ENCODE measurements around the gene NYAP2. TPM values are rescaled to one million over a fixed set of nuclear protein-coding genes. Genes with fewer than 3 reads are reported as not detected.

Gene NYAP2
- total RNA-seq, 1 donor from 2014 or later: not detected

DNA sequence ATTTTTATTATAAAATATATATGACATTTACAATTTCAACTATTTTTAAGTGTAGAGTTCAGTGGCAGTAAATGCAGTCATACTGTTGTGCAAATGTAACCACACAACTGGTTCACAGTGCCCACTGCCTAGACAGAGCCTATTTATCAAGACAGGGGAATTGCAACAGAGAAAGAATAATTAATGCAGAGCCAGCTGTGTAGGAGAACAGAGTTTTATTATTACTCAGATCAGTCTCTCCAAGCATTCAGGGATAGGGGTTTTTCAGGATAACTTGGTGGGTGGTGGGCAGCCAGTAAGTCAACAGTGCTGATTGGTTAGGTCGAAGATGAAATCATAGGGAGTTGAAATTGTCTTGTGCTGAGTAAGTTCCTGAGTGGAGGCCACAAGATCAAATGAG, 200.3 kb downstream of the NYAP2 start:
- intact Hi-C loops (cut with micrococcal nuclease): no loop called here
- DNase-seq: no peak
- no peak for ATAC-seq

DNA sequence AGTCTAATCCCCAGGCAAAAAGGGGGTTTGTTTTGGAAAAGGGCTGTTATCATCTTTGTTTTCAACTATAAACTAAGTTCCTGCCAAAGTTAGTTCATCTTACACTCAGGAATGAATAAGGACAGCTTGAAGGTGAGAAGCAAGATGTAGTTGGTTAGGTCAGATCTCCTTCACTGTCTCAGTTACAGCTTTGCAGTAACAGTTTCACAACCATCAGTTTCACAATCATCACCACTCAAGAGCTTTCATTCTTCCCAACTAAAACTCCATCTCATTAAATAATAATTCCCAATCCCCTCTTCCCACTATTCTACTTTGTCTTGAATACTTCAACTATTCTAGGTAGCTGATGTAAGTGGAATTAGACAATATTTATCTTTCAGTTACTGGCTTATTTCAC, 200.9 kb downstream of the NYAP2 start:
- DNase-seq (no peak), ATAC-seq (no peak)
- intact Hi-C loops (cut with micrococcal nuclease): no loop called here

DNA sequence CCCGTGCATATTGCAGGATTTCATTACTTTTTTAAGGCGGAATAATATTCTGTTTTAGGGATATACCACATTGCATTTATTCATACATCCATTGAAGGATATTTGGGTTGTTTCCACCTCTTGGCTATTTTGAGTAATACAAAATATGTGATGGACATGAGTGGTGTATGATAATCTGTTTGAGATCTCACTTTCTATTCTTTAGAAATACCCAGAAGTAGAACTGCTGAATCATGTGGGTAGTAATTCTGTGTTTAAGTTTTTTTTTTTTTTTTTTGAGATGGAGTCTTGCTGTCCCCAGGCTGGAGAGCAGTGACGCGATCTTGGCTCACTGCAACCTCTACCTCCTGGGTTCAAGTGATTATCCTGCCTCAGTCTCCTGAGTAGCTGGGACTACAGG, 201.4 kb downstream of the NYAP2 start:
- DNase-seq (no peak), ATAC-seq (no peak)
- intact Hi-C loops (cut with micrococcal nuclease): no loop called here

DNA sequence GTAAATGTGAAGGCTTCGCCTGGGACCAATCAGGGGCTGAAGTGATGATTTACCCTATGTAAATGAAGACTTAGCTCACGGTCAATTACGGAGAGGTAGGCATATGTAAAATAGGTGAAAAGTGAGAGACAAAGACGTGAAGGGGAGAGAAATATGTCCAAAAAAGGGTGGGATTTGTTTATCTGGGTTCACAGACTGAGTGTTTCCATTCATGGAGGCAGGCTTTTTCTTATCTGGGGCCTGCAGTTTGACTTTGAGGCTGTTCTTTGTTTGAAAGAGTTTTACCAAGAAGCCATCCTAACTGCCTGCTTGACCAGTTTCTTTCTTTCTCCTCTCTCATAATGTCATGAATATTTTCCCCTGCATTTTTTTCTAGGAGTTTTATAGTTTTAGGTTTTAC, 202.7 kb downstream of the NYAP2 start:
- no peak for ATAC-seq
- no peak for DNase-seq
- intact Hi-C loops (cut with micrococcal nuclease): no loop called here

DNA sequence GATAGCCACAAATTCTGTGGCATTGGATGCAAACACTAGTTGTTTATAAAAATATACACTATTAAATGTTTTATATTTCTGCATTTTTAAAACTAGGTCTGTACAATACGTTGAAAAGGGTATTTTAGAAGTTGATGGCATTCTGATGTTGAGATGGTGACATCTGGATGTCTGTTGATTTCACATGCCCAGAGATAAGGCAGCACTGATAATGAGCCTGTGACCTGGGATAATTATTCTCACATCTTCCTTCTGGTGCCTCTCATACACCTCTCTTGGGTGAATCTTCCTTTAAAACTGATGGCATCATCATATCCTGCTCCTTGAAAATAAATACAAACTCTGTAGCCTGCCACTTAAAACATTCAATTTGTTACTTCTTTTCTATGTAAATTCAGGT, 208.6 kb downstream of the NYAP2 start:
- ATAC-seq: no peak
- intact Hi-C loops (cut with micrococcal nuclease): no loop called here
- no peak for DNase-seq

DNA sequence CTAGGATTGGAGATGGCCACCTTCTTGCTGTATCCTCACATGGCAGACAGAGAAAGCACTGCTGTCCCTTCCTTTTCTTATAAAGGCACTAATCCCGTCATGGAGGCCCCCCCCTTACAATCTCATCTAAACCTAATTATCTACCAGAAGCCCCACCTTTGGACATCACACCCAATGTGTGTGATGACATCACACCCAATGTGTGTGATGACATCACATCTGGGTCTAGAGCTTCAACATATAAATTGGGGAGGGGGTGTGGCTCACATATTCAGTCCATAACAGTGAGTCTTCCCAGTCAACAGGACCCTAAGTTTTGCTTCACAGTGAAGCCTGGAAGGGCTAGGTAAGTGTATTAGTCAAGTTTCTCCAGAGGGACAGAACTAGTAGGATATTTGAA, 213.1 kb downstream of the NYAP2 start:
- no peak for ATAC-seq
- DNase-seq: no peak
- intact Hi-C loops (cut with micrococcal nuclease): no loop called here

DNA sequence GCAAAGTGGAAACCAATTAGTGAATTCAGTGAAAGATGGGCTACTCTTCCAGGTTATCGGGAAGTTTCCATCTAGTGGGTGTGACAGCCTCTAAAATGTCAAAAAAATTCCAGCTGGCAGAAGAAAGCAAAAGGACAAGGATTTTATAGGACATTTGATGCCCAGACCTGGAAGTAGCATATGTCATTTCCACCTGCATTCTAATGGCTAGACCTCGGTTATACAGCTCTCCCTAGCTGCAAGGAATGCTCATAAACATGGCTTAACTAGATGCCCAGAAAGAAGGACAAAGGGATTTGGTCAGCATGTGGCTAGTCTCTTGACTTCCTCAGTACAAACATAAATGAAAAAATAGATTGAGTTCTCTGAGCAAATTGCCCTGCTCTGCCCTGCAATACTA, 215.4 kb downstream of the NYAP2 start:
- DNase-seq (no peak), ATAC-seq (no peak)
- intact Hi-C loops (cut with micrococcal nuclease): no loop called here

DNA sequence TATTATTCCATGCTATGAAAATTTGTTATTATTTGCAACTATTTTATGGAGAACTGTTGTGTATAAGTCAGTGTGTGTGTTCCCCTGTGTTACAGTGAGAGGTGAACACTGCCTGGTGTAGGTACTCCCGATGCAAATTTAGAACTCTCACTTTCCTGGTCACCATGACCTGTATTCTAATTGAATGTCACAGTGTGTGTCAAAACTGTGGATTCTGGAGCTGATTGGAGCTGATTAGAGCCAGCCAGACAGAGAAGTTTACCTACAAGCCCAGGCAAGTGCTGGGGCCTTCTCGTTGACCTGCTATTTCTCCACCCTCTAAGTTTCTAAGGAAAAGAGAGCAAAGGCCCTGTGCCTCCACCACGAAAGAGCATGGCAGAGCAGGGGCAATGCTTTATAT, 216.0 kb downstream of the NYAP2 start:
- no peak for ATAC-seq
- intact Hi-C loops (cut with micrococcal nuclease): no loop called here
- DNase-seq: no peak

DNA sequence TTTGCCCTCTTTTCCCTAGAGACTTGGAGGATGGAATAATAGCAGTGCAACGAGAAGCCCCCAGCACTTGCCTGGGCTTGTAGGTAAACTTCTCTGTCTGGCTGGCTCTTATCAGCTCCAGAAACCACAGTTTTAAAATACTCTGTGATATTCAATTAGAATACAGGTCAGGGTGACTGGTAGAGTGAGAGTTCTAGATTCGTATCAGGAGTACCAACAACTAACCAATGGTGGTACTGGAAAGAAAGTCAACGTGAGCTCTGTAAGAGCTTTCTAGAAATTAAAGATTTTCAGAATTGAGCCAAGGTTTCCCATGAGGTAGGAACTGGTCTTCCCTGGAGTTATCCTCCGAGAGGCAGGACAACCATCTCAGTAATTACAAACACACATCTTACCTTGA, 216.9 kb downstream of the NYAP2 start:
- ATAC-seq (no peak), DNase-seq (no peak)
- intact Hi-C loops (cut with micrococcal nuclease): no loop called here

DNA sequence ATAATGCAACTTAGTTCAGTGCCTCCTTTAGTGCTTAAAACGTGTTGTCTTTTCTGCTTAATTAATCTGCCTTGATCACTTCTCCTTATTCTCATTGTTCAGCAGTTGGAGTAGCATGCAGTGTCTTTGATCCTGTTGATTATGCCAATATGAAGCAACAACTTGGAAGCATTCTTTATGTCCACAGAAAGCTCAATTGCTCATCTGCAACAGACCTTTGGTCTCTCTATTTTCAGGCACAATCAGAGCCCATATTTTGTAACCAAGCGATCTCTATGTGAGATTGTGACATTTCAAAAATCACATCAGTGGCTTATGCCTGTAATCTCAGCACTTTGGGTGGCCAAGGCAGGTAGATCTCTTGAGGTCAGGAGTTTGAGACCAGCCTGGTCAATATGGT, 217.3 kb downstream of the NYAP2 start:
- DNase-seq (no peak), ATAC-seq (no peak)
- intact Hi-C loops (cut with micrococcal nuclease): no loop called here

DNA sequence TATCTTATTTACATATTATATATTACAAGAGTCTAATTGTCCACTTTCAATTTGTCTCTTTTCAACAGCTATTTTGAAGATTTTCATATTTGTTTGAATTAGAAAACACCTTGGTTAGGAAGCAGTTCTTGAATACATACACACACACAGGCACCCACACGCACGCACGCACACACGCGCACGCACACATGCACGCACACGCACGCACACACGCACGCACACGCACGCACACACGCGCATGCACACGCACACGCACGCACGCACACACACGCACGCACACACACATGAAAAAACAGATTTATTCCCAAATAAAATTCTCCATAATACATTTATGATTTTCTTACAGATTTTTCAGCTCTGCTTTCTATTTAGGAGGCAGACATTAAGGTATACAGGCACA, 220.7 kb downstream of the NYAP2 start:
- intact Hi-C loops (cut with micrococcal nuclease): no loop called here
- no peak for ATAC-seq
- no peak for DNase-seq

DNA sequence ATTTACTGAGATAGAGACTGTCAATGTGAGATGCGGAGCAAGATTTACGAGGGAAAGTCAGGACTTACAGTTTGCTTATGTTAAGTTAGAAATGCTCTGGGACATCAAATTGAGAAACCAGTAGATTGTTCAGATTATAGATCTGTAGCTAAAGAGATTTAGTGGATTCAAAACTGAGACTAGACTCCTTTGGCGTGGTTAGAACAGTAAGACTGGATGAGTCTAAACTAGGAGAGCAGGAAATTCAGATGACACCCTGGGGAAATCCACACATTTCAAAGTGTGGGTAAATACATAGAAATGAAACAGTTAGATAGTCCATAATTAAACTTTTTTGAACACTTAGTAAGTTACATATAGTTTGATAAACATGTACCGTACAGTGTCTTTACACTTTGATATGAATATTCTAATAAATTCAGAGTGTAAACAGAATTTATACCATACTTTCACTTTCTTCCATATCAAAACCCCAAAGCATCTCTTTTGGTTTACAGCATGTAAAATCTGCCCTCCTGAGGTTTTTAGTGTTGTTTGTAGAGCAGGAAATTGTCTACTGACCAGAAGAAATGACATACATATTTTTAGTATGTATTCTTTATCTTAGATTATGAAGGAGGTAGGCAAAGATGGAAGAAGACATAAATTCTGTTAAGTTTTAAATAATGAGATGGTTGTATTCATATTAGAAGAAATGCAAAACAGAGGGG, 231.5 kb downstream of the NYAP2 start:
- no peak for ATAC-seq
- intact Hi-C loops (cut with micrococcal nuclease): no loop called here
- DNase-seq: no peak

DNA sequence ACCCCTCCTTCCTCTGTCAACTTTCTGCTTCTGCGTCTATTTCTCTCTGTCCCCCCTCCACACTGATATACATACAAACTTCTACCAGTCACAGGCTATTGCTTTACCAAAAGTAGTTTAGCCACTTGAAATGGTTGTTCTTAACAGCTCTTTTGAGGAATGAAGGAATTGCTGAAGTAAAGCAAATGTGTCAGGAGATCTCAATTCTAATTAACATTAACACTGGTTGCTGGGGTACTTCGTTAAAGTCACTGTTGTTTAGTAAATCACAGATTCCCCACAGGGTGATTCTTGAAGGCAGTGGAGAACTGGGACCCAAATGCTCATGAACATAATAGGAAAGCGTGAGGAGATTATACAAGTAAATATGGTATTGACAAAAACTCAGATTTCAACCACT, 232.8 kb downstream of the NYAP2 start:
- intact Hi-C loops (cut with micrococcal nuclease): no loop called here
- DNase-seq (no peak), ATAC-seq (no peak)

DNA sequence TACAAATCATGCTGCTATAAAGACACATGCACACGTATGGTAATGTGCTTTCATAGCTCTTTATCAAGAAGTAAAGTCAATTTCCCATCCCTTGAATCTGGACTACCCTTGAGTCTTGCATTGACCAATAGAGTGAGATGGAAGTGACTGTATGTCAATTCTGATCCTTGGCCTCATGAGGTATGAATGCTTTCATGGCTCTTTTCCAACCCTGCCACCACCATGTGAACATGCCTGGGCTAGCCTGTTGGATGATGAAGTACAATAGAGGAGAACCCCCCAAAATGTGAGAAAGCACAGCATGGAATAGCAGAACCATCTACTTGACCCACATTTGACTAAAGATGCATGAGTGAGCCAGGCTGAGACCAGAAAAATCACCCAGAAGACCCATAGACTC, 237.0 kb downstream of the NYAP2 start:
- DNase-seq (no peak), ATAC-seq (no peak)
- intact Hi-C loops (cut with micrococcal nuclease): no loop called here

DNA sequence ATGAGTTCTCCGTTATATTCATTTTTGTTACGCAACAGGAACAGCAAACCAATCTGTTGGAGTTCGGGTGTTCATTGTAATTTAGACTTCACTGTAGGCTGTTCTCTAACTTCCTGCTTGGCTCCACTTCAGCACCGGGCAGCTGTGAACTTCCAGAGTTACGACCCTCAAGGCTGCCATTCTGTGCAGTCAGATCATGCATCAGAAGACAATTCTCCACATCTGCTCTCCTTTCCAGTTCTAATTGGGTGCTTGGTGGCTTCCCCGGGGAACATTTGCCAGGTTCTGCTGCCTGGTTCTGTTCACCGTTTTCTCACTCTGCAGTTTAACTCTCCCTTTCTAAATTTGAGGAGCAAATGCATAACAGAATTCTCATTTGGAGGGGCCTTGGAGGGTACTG, 237.7 kb downstream of the NYAP2 start:
- intact Hi-C loops (cut with micrococcal nuclease): no loop called here
- no peak for DNase-seq
- ATAC-seq: no peak

DNA sequence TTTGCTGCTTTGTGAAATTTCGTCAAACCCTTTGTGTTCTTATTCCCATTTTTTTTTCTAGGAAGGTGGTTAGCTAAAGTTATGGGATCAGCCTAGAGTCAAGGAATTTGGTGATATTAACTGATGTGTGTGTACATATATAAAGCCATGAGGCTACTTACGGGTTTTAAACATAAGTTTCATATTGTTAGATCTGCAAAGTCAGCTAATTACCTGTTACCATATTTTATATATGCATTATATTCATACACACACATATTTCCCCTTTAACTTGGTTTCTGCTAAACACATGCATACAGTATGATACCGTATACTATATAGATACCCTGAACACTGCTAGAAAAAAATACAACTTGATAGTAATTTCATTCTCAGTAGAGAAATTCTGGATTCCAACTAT, 241.0 kb downstream of the NYAP2 start:
- ATAC-seq: no peak
- no peak for DNase-seq
- intact Hi-C loops (cut with micrococcal nuclease): no loop called here

DNA sequence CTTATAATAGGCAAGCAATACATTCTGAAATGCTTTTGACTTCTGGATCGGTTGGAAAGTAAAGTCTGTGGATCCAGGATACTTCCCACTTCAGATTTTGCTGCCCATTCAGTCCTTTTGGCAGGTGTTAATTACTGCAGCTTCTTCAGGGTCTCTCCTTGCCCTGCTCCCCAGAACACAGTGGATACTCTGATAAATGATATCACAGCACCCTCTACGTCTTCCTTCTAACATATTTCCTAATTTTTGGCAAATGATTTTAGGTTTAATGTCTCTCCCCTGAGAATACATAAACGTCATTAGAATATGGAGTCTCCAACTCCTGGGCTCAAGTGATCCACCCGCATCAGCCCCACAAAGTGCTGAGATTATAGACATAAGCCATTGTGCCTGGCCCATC, 249.8 kb downstream of the NYAP2 start:
- DNase-seq: no peak
- intact Hi-C loops (cut with micrococcal nuclease): no loop called here
- ATAC-seq: no peak

DNA sequence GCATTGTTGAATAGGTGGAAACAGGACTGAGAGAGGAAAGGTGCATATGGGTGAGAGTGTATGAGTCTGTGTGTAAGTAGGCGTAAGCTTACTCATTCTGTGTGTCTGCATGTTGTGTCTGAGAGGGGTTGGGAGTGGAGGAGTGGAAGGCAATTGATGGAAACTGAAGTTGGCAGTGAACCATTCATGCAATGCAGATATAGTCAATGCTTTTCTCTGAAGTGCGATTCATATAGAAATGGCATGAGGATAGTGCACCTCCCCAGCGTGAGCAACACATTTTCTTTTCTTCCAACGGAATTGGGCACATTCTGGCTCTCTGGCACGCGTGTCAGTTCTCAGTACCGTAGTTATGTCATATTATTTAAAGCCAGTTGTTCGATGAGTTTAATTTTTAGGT, 250.5 kb downstream of the NYAP2 start:
- no peak for ATAC-seq
- no peak for DNase-seq
- intact Hi-C loops (cut with micrococcal nuclease): no loop called here

DNA sequence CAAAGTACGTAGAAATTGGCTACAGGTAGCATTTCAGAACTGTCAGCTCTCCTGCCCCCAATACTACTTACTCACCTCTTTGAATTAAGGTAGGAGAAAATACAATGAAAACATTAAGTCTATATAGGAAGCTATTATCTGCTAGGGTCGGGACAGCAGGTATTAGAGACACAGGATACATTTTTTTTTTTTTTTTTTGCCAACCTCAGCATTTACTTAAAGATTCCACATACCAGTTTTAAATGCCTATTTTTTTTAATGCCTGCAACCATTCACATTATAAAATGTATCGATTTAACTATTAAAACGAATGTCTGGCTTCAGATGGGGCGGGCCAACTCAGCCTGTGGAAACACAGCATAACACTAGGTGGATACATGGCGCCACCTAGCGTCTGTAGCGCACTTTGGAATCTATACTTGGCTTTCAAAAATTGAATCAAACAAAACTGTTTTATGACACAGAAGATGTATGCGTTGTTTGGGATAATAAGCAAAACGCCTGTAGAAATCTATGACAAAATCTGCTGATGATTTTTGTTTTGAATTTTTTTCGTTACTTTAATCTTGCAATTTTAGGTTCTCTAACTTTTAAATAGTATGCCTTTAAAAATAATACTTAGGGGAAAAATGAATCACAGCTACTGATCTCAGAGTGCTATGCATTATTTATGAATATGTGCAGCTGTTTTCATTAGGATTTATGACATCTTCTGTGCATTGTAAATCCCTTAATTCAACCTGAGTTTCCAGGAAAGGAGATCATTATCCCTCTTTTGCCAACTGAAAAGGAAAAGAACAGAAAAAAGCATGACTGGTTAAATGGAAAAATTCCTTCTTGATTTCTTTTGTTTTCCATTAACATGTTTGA, 261.0 kb downstream of the NYAP2 start:
- intact Hi-C loops (cut with micrococcal nuclease): no loop called here
- ATAC-seq (peak; percentile 57), DNase-seq (peak; percentile 82)

DNA sequence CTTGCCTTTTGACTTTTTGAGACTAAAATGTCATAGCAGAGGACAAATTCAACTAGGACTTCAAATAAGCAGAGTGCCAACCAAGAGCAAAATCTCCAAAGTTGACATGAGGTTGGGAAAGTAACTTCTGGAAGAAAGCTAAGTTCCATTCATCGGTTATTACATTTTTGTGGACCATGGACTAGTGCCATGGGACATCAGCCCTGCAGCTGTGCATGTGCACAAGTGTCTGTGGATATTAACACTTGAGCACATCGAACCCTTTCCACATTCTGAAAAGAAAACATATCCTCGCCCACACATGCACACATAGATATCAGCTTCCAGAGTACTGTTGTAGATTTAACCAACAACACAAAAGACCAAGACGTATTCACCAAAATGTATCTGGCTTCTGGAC, 262.6 kb downstream of the NYAP2 start:
- no peak for DNase-seq
- ATAC-seq: no peak
- intact Hi-C loops (cut with micrococcal nuclease): no loop called here

DNA sequence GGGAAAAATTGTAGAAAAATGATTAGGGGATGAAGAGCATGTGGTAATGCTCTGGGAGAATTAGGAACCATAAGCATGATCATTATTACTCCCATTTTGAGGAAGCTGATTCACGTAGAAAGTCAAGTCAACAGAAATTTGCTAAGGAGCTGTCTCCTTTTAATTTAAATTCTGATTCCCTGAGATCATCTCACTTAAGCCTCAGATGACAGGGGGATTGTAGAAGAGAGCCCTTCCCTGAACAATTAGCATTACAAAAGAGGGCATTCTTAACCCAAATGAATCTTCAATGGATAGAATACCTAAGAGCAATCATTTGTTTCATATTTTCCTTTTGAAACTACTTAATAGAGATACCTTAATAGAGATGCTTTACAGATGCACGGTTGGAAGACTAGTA, 267.9 kb downstream of the NYAP2 start:
- DNase-seq (no peak), ATAC-seq (no peak)
- intact Hi-C loops (cut with micrococcal nuclease): loop anchor here (5.0 kb wide), 1 partner anchor 1320 kb away; no protein-coding TSS in a partner anchor

Measured in left ventricle myocardium superior (tissue), 1 donor.